Thyroid gland (tissue), 4 donors: ENCODE data around the gene CDH4.

Experiments used
- CTCF ChIP-seq, 6 experiments: fragments of 200-600 bp in 3 of 6; fragments of 450-650 bp in 3 of 6; sonication (generic) in 3 of 6; IDR thresholded peaks; one replicate each; pipeline ENCODE4 v1.5.1; 2016 to 2019; ENCODE audit warnings: antibody characterized with exemption in 6 of 6, mild to moderate bottlenecking in 2 of 6, inconsistent platforms in 1 of 6, moderate library complexity in 1 of 6
- POLR2A ChIP-seq, 2 donors: fragments of 450-650 bp; IDR thresholded peaks; one replicate each; pipeline ENCODE4 v1.6.1; 2017; ENCODE audit warnings: antibody characterized with exemption in 2 of 2, mild to moderate bottlenecking in 2 of 2, moderate library complexity in 1 of 2

- no peak for TF ChIP-seq POLR2A (IDR thresholded peaks at IDR 0.05)
- no peak for TF ChIP-seq CTCF (IDR thresholded peaks at IDR 0.05)
Observed at GRCh38 chr20:61822396-61822795, 570.3 kb downstream of the CDH4 start.
